Activated T-cell treated with anti-CD3 and anti-CD28 coated beads for 1 hour (primary cell): ENCODE data around the gene PRICKLE1.
"Not testable (repeated sequence)": the region's sequence is repeated elsewhere in the genome, so short reads cannot be mapped to it uniquely, and the experiment has no call there.

ENCODE experiments used
- DNase-seq: peaks from one replicate; pipeline ENCODE4 v3.0.0-alpha.2; 2020; ENCODE audit warnings: low read depth

Gene PRICKLE1

GRCh38 chr12:42556917-42557316, 32.6 kb downstream of the PRICKLE1 start:
- no peak for DNase-seq

GRCh38 chr12:42552822-42553221, 36.7 kb downstream of the PRICKLE1 start:
- no peak for DNase-seq

DNA sequence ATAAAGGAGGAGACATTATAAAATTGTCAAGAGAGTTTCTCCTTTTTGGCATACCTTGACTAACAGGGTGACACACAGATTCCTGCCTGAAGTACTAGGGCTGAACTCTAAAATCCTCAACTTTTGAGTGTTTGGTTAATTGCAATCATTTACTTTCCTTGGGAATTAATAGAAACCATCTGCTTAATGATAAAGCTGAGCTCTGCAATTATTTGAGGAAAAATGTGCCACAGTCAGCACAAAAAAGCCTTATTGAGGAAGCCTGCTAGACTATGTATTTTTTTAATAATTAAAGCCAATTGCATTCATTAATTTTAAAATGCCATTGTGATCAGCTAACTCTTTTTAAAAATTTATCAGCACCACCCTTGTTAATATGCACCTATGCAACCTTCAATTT, 38.7 kb downstream of the PRICKLE1 start:
- DNase-seq: no peak

- no peak for DNase-seq
Observed at GRCh38 chr12:42546709-42547108, 42.8 kb downstream of the PRICKLE1 start.

GRCh38 chr12:42541965-42542364, 47.6 kb downstream of the PRICKLE1 start:
- DNase-seq: no peak

DNA sequence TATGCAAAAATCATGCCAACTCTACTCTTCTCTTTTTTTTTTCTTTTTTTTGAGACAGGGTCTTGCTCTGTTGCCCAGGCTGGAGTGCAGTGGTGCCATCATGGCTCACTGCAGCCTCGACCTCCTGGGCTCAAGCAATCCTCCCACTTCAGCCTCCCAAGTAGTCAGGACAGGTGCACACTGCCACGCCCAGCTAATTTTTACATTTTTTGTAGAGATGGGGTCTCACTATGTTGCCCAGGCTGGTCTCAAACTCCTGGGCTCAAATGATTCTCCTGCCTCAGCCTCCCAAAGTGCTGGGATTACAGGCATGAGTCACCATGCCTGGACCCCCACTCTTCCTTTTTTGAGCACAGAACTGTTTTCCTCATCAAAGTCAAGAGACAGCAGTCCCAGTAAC, 48.2 kb downstream of the PRICKLE1 start:
- DNase-seq: not testable (repeated sequence)

GRCh38 chr12:42539696-42540095, 49.9 kb downstream of the PRICKLE1 start:
- DNase-seq: no peak

DNA sequence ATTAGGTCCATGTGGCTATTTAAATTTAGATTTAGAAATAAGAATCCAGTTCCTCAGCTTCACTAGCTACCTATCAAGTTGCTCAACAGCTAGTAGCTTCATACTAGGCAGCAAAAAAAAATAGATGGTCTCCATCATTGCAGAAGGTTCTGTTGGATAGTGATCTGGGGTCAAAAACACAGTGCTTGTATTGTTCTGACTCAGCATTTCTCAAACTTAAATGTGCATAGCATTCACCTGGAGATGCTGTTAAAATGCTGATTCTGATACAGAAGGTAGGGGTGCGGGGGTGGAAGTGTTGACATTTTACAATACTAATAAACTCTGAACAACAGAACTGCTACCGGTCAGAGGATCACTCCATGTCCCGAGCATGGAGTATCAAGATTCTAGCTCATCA, 51.3 kb downstream of the PRICKLE1 start:
- DNase-seq: no peak

DNA sequence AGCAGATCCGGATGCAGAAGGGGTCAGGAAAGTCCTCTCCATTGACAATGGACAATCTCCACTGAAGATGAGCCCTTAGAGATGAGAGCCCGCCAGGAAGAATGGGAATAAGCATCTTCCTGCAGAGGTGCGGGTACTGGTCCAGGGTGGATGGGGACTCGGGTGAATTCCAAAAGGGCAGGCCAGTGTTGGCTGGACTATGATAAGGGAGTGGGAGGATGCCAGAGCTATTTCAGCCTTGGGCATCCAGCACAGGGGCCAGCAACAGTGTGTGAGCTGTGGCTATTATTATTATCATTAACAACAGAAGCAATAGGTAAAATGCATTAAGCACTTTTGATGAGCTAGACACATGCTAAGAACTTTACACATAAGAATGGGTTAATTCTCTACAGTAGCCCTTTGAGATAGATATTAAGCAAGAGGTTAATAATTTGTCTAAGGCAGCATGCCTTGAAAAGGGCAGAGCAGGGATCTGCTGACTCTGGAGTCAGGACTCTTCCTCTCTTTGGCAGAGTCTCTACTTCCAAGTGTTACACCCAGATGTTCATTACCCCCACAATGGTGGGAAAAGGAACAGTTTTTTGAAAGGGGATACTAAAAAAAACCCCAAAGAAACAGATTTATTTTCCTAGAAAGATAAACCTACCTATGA, 55.2 kb downstream of the PRICKLE1 start:
- no peak for DNase-seq

GRCh38 chr12:42530284-42530683, 59.3 kb downstream of the PRICKLE1 start:
- DNase-seq: no peak

DNA sequence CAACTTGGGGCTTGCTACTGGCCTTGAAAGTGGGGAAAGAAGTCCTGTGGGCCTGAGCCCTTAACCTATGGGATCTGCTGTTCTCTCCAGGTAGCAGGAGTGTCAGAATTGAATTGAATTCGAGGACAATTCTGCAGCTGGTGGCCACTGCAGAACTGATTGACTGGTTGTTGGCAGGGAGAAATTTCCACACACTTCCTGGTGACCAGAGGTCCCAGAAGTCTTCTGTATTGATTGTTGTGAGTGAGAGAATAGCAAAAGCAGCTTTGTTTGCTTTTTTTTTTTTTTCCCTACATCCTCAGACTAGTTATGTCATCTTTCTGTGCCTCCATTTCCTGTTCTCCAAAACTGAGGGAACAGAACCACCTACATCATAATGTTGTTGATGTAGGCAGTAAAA, 64.1 kb downstream of the PRICKLE1 start:
- no peak for DNase-seq

GRCh38 chr12:42524716-42525115, 64.8 kb downstream of the PRICKLE1 start:
- no peak for DNase-seq

DNA sequence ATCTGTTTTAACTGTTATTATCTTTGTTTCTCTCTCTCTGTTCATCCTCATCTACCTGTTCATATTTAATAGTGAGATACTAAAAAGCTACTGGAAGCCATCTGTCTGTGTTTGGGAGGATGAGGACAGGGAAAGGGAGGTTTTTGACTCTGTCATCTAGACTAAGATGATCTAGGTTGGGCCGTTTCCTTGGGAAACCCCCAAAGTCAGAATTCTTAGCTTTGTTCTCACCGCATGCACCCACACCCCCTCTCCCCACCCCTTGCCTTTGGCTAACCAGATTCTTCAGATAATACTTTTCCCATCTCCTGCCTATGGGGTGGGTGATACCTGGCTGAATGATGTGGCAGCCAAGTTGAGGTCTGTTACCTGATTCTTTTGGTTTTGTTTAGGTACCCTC, 73.0 kb downstream of the PRICKLE1 start:
- no peak for DNase-seq

DNA sequence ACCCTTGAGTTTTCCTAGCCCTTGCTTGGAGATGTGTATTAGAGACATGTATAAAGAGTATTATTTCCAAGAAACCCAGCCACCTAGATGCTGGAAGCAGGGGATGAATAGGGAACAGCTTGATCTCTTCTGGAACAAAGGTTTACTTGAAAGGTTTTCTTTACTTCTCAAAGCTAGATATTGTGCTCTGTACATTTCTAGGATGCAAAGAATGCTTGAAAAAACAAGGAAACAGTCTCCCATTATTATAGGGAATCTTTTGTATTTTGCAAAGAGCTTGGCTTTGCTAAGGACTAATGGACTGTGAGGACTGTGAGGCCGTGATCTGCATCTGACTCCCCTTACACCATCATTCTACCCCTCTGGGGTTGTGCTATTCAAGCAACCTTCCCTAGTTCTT, 77.9 kb downstream of the PRICKLE1 start:
- DNase-seq: no peak

GRCh38 chr12:42510823-42511222, 78.7 kb downstream of the PRICKLE1 start:
- no peak for DNase-seq

DNA sequence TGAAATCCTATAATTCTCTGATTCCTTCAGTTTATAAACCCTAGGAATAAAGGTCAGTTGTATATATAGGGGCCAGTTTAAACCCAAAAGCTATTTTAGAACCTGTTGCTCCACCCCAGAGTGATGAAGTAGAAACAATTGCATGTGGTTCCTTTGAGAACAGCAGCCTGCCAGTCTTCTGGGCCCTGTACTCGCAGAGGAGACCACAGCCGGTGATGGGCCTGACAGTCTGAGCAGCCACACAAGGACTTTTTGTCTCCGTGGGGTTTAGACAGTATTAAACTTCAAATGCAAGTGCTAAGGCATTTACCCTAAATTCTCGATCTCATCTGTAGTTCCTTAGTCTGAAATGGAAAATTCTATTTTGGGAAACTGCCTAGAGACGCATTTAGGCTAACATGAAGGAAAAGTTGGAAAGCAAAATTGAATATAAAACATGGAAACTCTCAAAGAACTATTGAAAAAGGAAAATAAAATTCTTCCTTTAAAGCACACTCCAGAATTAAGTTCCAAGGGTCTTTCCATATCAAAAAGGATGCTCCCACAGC, 80.6 kb downstream of the PRICKLE1 start:
- no peak for DNase-seq

- DNase-seq: no peak
Observed at GRCh38 chr12:42507565-42507964, 82.0 kb downstream of the PRICKLE1 start.

DNA sequence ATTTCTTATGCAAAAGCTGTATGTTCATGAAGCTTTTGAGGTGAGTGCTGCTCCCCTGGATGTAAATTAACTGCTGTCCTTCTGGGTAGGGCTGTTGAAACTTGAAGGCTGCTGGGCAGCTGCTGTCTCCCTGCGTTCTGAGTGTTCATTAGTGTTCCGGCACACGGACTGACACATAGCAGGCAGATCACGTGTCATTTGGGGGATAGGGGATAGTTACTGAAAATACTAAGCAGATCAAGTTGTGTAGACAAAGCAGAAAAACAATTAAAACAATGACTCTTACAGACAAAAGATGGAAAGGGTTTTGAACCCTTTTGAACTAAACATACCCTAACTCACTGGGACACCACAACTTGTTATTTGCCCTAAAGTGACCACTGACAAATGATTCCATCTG, 82.5 kb downstream of the PRICKLE1 start:
- no peak for DNase-seq

- no peak for DNase-seq
Observed at GRCh38 chr12:42504049-42504448, 85.5 kb downstream of the PRICKLE1 start.

- no peak for DNase-seq
Observed at GRCh38 chr12:42502682-42503081, 86.9 kb downstream of the PRICKLE1 start.

DNA sequence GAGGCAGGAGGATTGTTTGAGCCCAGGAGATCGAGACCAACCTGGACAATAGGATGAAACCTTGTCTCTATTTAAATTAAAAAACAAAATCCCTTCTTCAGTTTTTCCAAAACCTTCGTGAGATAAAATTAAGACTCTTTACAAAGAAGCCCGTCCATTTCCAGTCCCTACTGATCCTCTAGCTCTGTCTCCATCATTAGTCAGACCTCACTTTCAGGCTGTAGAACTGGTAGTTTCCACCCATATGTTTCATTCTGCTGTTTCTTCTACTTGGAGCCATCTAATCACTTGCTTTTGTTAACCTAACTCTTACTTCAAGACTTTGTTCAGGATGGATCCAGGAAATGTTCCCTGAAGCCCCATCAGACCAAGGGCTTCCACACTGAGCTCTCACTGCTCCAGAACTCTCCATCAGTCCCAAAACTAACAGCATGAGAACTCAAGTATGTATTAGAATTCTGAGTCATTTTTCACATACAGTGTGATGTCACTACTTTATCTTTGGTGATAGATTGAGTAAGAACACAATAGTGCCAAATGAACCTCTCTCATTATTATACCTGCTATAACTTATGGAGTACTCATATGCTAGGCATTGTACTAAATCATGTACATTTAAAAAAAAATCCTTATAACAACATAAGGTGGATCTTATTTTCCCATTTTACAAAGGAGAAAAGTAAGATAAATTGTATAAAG, 90.8 kb downstream of the PRICKLE1 start:
- no peak for DNase-seq

- DNase-seq: no peak
Observed at GRCh38 chr12:42496886-42497285, 92.7 kb downstream of the PRICKLE1 start.

- DNase-seq: no peak
Observed at GRCh38 chr12:42495244-42495643, 94.3 kb downstream of the PRICKLE1 start.

DNA sequence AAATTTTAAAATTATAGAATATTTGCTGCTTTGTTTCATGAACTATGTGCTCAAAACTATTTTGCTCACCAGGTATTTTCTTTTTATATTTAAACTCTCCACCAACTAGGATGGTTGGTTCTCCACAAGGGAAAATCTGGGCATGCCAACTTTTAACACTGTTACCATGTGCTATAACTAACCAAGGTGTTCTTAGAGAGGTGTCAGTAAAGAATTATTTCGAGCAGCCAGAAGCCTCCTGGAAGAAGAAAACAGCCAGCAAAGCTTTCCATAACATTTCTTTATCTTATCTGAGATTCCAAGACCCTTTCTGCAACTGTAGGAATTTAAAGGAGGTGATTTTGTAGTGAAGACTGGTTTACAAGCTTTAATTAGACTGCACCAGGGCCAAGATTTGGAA, 97.3 kb downstream of the PRICKLE1 start:
- no peak for DNase-seq
